ENCODE data around the gene ZMYND12.
A peak's percentile ranks its signal among the peaks of the same experiment; 100 is the strongest.

Gene ZMYND12

DNA sequence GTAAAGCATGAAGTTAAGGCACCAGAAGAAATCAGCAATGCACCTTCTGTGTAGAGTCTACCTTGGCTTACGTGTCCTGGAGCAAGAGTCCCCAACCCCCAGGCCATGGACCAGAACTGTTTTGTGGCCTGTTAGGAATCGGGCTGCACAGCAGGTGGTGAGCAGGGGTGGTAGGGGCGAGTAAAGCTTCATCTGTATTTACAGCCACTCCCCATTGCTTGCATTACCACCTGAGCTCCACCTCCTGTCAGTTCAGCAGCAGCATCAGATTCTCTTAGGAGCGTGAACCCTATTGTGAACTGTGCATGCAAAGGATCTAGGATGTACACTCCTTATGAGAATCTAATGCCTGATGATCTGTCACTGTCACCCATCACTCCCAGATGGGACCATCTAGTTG, 21.5 kb downstream of the ZMYND12 start:
- no peak for DNase-seq

DNA sequence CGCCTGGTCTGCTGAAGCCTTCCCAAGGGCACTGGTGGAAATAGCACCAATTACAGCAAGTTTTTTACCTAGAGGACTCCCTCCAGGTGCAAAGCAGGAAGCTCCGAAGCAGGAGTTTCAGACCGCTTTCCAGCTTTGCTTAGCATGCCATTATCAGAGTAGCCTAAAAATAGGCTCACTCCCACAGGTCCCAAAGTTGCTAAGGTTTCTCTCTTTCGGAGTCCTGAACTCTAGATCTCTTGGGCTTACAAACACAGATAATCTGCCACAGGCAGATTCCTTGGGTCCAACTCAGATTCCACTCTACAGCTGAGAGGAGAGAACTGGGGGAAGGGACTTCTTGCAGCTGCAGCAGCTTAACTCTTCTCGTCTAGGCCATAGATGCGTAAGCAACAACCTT, 22.5 kb downstream of the ZMYND12 start:
- no peak for DNase-seq

DNA sequence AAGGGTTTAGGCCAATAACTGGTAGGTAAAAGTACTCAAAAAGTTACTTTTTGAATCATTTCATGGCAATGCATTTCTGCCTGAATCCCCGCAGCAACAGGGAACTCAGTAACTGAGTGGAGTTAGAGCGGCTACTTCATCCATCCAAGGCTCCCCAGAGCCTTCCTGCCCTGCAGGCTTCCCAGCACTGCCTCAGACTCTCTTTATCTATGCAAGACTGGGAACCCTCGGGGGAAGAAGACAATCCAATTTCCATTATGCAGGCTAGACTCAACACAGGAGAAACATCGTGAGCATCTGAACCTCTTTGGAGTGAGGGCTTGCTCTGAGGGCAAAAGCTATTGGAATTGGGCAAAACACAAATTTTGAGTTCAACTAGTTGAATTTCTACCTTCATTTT, 23.1 kb downstream of the ZMYND12 start:
- no peak for DNase-seq

DNA sequence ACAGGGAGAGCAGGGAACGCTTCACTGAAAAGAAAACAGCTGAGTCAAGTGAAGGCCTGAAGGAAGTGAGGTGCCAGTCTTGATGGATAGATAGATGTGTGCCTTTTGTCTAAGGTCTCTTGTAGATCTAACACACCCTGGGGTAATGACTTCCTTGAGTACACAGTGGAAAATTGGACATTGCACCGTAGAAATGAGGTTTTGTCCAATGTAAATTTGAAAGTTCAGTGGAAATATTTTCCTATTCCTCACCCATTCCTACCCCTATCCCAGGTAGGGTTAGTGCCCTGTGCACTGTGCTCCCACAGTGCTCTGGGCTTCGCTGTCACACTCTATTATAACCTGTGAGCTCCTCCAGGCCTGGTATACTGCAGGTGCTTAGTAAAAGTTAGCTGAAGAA, 24.3 kb downstream of the ZMYND12 start:
- no peak for DNase-seq

DNA sequence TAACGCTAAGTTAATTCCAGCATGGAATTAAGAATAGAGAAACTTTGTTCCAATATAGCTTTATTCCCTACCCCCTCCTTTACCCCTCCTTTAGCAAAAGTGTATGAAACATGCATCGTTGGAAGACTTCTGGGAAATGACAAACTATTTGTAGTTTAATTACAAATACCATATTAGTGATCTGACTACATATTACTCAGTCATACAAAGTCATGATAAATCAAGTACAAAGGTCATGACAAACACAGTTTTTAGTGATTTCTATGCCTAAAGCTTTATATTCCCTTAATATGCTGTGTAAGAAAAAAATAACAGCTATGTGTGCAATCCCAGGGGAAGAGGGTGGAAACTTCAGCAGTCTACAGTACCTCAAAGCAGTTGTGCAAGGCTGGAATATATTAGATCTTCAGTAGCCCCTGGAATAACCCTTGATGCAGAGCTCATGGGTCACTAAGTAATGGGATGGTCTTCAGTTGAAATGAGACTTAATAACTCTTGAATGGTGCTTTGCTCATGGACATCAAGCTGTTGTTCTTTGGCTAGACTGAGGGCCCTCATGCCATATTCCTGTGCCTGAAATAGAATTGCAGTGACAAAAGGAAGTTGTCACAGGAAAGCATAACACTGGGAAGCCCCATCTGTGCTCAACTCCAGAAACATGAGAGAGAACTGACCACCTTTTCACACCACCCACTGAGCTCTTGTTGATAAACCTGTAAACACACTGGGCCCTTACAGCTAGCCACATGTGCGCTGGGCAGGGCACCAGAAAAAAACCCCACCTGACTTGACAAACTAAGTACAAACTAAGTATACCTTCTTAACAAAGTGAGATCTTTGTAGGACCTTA, 25.3 kb downstream of the ZMYND12 start:
- DNase-seq = no peak

DNA sequence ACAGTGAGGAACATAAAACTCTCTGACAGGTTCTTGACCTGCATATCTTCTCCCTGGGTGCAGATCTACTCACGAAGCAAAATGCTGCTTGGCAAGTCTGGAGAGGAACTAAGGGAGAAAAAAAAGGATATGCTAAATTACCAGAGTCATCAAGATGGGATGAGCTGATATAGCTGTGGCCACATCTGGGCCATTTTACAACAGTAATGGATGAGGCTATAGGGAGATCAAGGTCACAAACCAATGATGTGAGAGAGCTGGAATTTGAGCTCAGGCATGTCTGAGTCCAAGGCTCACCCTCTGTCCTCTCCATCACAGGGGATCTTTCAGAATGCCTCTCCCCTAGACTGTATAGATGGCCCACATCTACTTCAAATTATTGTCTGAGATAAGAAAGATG, 26.2 kb downstream of the ZMYND12 start:
- DNase-seq = no peak

DNA sequence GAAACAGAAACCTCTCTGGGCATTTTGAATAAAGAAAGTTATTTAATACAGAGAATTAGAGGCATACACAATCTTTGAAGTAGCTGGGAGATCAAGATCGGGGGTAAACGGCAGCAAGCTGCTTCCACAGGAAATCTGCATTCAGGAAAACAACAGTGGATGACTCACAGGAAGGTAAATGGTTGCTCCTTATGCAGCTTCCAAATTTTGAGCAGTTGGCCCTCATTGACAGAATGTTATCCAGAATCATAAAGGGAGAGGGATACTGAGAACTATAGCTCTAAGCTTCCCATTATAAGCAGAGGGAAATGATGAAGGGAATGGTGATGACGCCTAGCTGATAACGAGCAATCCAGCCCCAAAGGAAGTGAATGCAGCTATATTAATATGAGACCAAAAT, 28.6 kb downstream of the ZMYND12 start:
- DNase-seq = no peak

DNA sequence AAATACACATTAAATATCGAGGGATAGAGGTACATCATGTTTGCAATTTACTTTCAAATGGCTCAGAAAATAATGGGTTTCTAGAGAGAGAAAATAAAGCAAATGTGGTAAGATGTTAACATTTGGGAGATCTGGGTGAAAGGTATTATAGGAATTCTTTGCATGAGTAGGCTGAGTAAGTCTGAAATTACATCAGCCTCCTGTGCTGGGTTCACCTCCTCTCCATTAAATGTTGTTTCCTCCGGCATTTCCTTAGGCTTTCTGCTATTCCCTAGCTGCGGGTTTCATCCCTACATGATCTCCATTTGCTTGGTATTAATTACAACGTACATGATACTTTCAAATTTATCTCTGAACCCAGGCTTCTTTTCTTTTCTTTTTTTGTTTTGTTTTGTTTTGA, 31.6 kb downstream of the ZMYND12 start:
- DNase-seq = no peak

DNA sequence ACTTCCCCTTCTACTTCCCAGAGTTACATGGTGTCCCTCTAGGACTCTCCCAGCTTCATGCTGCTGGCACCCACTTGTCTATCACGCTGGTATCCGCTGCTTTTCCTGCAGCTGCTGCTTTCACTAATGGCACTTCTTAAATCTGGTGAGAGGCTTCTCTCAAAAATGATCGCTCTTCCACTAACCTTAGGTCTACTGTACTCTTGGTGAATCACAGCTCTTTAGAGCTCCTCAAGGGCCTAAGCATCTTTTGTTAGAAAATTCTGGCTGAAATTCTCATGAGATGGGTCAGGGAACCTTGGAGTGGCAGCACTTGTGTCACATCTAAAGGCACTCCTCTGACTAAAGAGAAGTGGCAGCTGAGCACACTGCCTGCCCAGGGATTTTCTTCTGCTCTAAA, 32.1 kb downstream of the ZMYND12 start:
- no peak for DNase-seq

DNA sequence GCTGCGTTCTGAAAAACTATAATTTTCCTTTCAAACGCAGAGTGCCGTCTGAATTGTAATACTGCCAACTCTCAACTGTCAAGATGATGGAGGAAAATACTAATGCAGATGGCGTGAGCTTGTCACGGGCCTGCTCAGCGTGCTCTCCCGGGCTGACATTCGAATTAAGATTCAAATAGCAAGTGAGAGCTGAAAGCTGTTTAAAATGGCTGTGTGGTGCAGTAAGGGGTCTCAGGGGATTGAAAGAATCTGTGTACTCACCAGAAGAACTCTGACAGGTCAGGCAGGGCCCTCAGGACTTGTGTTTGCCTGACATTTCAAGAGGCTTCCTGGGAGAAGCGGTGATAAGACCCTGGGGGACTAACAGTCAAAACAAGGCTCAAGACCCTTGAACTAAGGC, 33.1 kb downstream of the ZMYND12 start:
- DNase-seq = peak; percentile 83

DNA sequence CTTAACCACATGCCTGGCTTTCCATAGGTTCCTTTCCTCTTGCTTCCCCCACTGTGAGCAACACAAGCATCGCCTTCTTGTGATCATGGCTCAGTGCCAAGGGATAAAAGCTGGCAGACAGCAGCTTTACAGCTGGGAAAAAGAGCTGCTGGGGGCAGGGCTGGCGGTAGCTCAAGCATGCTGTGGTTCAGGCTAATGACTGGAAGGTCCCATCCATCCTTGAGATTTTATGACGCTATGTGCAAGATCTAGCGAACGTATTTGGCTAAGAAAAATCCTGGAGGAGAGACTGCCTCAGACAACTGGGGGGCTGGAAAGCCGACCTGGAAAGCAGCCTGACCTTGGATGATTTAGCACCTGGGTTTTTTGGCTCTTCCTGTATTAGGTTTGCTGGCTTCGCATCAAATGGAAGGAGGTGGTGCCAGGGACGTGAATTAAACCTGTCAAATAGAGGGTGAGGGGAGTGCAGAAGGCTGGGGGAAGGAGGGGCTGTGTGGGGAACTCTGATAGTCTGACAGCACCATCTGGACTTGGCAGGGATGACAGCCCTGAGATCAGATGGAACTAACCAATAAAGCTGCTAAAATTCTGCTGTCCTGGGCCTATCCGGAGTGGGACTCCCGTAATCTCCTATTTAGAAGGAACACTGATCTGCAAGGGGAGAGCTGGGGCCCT, 34.8 kb downstream of the ZMYND12 start:
- peak; percentile 100 for DNase-seq

DNA sequence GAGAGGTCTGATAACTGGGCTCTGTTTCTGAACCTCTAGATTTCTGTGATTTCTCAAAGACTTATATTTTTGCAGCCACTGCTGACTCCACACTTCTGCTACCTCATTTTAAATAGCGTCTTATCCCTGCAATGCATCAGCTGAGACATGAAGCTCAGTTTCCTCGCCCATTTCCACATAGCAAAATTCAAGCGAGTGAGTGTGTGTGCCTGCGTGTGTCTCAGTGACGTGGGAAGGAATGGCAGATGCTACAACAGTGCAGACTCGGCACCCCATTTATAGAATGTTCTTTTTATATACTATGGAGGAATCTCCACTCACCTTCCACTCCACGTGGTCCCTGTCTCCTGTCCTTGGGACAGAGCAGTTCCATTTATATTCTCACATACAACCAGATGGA, 35.7 kb downstream of the ZMYND12 start:
- DNase-seq = no peak

DNA sequence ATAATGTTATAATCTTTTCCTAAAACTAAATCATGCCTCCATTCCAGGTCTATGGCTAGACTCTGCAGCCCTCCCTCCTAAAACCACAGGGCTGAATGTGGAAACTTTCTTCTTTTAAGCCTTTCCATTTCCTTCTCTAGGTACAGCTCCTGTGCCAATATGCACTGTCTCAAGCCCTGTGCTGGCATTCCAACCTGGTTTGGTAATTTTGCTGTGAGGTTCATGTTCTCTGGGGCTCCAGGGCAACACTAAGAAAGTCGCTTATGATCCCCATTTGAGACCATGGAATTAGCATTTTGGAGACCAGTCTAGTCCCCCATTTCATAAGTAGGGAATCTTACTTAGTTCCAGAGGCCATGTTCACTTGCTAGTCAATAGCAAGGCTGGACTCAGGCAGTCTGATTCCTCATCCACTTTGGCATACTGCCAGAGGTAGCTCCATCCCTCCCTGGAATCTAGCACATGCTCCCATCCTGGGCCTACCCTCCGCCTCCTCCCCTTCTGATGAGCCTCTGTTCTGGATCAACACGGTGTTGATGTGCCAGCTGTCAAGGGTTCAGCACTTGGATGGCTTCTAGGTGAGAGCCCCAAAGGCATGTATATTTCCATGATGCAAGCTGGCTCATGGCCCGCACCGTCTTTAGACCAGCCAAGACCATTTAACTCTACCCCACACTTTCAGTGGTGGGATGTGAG, 36.5 kb downstream of the ZMYND12 start:
- peak; percentile 42 for DNase-seq

DNA sequence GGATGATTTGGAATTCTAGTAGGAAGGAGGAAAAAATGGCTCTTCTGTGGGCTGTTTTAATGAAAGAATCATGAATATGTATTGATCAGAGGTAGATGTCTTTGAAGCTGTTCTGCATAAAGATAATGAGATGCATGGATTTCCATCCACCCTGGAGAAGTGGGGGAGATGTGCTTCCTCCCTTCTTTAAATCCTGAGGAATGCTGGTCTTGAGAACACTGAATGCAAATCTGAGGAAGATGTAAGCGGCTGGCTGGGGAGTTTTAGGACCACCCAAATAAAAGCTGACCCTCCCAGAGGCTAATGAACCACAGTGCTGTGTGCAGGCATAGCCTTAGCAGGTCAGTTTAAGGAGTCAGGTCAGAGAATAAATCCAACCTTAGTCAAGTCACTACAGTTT, 37.3 kb downstream of the ZMYND12 start:
- no peak for DNase-seq

DNA sequence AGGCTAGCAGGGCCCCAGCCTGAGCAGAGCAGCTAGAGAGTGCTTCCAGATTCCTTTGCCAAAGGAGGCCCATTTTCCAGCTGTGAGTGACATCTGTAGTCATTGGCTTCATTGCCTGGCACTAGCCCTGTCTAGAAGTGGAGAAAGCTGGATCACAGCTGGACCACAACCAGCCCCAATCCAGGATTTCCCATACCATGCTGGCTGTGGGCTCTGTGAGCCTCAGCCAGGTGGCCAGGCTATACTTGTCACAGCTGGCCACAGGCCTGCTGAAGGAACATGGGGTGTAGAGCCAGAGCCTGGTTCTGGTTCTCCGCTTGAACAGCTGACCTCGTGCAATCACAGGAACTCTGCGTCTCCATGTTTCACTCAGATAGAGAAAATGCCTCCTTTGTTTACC, 38.7 kb downstream of the ZMYND12 start:
- no peak for DNase-seq

DNA sequence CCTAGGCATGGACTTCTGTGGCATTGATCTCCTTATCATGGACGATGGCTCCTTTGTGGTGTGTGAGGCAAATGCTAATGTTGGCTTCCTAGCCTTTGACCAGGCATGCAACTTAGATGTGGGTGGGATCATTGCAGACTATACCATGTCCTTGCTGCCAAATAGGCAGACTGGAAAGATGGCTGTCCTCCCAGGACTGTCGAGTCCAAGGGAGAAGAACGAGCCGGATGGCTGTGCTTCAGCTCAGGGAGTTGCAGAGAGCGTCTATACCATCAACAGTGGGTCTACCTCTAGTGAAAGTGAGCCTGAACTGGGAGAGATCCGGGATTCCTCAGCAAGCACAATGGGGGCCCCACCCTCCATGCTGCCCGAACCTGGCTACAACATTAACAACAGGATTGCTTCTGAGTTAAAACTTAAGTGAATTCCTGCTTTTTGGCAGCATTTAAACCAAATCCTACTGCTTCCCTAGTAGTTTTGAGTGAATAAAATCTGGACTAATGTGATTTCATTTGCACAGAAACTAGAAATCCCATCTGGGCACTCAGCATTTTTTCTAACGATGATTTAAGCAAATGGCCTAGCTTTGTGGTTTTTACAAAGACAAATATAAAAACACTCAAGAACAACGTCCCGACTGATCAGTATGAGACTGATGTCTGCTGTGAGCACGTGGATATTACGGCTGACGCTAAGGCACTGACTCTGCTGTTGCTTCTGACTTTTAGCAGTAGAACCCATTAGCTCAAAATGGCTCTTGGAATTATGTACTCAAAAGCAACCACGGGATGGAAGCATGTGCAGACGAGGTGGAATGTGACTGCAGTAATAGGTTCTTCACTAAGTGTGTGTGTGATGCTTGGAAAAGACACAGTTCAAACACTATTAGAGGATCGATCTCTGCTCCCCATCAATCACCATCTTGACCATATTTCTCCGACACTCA, 41.0 kb downstream of the ZMYND12 start:
- DNase-seq = no peak

DNA sequence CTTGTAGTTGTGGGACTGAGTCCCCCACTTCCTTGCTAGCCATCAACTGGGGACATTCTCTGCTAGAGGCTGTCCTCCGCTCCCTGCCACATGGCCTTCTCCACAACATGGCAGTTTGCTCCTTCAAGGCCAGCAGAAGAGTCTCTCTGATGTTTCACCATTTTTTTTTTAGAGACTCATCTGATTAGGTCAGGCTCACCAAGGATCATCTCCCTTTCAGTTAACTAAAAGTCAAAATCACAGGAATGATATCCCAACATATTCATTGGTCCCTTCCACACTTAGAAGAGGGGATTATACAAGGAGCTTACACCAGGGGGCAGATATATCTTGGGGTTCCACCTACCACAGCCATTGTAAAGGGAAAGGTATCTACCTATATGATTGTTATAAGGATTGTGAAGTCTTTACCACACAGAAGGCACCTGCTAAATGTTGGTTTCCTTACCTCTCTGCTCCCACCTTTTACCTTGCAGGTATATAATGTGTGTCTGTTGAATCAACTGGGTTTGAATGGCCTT, 51.9 kb downstream of the ZMYND12 start:
- DNase-seq = no peak

DNA sequence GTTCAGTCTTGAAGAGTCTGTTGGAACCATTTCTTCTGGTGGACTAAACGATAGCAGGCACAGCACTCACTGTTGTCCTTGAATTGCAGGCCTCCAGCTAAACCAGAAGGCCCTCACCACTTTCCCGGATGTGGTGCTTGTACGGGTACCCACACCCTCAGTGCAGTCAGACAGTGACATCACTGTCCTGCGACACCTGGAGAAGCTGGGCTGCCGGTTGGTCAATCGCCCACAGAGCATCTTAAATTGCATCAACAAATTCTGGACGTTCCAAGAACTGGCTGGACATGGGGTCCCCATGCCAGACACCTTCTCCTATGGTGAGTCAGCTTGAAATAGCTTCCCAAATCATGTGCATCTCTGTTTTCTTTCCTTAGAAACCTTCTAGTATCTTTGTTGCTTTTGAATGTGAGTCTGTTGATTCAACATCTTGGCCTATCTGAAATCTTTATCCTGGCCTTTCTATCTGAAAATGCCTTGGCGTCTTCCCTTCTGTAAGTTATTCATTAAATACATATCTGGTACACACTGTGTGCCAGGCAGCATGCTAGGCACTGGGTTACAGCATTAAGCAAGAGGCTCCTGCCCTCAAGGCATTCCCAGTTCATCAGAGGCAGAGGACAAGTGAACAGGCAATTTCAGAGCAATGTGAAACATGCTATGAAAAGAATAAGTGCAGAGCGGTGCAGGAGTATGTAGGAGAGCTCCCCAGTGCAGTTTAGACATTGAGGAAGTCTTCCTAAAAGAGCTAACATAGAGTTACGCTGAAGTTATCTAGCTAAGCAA, 56.3 kb downstream of the ZMYND12 start:
- DNase-seq = no peak

DNA sequence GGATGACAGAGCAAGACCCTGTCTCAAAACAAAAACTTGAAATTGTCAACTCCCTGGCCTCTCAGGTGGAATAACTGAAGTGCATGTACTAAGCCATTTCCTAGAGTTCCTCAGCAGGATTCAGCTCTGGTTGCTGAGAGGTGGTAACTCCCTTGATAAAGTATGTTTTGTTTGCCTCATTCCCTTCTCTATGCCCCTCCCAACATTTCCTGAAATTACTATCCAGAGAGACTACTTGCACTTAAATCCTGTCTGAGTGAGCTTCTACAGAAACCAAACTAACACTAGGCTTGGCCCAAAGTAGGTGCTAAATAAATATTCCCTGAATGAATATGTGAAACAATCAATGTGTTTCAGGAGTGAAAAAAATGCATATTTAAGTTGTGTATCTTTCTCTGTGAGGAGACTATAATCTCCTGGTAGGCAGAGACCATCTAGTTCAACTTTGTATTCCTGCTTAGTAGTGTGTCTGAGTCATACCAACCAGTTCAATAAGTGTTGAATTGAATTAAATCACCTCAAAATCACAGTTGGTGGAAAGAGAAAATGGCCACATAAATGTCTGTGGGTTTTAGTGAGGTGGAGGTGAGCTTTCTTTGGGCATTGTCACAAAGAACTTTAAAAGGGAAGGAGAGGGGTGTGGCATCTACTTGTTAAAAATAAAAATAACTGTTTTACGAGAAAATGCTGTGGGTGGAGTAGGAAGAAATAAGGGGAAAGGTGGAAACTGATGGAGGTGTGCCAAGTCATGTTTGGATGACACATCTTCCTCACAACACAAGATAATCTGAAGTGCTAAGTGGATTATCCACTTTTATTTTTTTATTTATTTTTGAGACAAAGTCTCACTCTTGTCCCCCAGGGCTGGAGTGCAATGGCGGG, 62.6 kb downstream of the ZMYND12 start:
- DNase-seq = no peak

DNA sequence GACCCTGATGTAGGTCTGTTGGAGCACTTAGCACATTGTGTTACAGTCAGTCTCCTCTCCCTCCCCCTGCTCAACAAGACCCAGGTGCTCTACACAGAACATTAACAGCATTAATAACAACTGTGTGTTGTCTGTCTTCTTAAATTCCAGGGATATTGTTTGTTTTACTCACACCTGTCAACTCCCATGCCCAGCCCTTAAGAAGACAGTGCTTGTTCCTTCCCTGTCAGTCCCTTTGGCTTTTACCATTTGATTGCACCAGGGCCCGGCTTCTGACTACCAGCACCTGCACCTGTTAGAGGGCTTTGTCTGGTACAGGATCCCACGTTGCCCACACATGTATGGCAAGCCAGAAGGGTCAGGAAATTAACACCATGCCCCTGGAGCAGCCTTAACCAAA, 63.6 kb downstream of the ZMYND12 start:
- DNase-seq = peak; percentile 62

DNA sequence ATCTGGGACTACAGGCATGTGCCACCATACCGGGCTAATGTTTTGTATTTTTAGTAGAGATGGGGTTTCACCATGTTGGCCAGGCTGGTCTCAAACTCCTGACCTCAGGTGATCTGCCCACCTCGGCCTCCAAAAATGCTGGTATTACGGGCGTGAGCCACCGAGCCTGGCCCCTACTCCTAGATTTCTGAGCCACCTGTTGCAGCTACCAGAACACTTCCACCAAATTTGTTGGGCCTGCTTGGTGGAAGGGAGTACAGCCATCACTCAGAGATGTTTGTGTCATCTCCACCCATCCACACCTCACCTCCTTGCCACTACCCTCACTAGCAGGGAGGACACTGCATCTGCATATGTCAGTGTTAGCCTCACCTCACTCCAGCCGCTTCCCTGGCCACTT, 69.8 kb downstream of the ZMYND12 start:
- no peak for DNase-seq
